HFF-Myc (cell line): ENCODE measurements around the gene PRELID1.
A peak's percentile ranks its signal among the peaks of the same experiment; 100 is the strongest.

Source experiments
- DNase-seq: peaks from one replicate; pipeline ENCODE4 v3.0.0-alpha.2; 2011; ENCODE audit warnings: low read depth; ENCODE audit errors: extremely low read depth
- H3K4me3 ChIP-seq: replicated peaks from 2 replicates; pipeline ENCODE4 v1.5.1; 2011; ENCODE audit warnings: low read depth, mild to moderate bottlenecking, control low read depth, low read length
- TF ChIP-seq, protein P1 (sequence below): IDR thresholded peaks from 2 replicates; pipeline ENCODE4 v1.5.1; 2012; ENCODE audit warnings: mild to moderate bottlenecking, low read depth, low read length, control low read depth; ENCODE audit errors: missing control alignments

The PRELID1 gene

DNA sequence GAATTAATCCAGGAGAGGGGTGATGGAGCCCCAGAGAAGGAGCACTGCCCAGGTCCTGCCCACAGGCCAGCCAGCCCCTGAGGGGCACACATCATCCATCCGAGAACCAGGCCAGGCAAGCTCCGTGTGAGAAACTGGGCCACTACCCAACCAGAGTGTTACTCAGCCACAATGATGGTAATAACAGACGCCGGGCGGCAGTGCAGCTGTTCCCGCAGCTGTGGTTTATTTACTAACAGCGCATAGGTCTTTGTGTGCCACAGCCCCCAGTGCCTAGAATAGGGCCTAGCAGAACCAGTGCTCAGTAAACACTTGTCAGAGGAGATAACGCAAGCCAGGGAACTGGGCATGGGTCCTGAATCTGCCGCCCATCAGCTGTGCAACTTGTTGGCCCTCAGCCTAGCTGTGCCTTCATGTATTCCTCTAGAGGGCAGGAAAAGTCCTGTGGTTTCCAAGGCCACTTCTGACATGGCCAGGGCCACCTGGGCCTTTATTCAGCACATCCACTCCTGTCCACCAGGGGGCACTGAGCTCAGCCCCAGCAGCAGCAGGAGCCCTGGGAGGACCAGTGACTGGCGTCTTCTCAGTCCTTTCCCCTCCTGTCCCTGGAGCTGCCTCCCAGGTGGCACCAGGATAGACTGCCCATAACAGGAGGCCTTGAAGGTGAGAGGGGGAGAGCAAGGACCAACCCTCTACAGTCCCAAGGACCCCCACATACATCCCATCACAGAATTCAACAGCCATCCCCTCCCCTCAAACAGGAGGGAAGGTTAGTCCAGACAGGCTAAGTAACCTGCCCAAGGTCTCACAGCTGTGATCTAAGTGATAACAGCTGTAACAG is 6.0 kb downstream of the PRELID1 start:
- H3K4me3 ChIP-seq: no peak overlapping the region
- TF ChIP-seq, protein P1, sequence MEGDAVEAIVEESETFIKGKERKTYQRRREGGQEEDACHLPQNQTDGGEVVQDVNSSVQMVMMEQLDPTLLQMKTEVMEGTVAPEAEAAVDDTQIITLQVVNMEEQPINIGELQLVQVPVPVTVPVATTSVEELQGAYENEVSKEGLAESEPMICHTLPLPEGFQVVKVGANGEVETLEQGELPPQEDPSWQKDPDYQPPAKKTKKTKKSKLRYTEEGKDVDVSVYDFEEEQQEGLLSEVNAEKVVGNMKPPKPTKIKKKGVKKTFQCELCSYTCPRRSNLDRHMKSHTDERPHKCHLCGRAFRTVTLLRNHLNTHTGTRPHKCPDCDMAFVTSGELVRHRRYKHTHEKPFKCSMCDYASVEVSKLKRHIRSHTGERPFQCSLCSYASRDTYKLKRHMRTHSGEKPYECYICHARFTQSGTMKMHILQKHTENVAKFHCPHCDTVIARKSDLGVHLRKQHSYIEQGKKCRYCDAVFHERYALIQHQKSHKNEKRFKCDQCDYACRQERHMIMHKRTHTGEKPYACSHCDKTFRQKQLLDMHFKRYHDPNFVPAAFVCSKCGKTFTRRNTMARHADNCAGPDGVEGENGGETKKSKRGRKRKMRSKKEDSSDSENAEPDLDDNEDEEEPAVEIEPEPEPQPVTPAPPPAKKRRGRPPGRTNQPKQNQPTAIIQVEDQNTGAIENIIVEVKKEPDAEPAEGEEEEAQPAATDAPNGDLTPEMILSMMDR: peak; percentile 93
- DNase-seq: peak; percentile 45

DNA sequence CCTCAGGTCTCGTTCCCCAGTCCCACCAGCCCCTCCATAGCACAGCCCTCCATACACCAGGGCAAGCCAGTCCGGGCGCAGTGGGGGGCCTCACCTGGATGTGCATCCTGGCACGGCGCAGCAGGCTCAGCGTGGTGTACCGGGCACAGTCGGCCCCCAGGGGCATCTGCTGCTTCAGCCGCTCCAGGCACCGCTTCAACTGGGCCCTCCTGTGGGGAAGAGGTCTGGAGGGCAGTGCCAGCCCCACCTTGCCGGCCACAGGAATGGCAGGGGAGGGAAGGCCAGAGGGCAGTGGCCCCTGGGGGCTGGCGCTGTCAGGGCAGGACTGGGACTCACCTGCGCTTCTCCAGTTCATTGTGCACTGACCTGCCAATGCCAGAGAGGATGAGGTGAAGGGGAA is 6.7 kb downstream of the PRELID1 start:
- DNase-seq: no peak

DNA sequence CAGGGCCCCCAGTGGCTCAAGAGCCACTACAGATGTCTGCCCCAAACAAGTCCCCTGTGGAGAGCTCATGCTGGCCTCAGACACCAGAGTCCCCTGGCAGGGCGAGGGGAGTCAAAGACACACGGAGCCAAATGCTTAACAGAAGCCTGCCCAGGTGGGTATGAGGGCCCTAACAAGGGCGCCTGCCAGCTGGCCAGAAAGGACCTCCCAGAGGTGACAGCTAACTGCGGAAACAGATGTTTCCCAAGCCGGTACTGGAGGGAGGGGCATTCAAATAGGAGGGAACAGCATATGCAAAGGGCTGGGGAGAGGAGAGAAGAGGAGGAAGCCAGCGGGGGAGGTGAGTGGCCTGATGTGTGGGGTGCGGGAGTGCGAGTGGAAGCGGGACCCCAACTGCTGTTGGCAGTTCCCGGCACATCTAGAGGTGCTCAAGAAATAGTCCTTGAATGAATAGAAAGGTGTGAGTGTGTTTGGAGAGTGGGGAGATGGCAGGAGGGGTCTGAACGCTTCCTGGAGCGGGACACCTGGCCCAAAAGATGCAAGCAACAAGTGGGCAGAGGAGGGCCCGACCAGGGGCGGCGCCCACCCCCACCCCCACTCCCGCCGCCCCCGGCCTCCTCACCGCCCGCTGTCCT is 7.3 kb downstream of the PRELID1 start:
- H3K4me3 ChIP-seq: peak overlapping the region; percentile 65
- no peak for DNase-seq
- TF ChIP-seq, protein P1: no peak

More for the DNA sequence above, 6.7 kb downstream of the PRELID1 start:
- peak overlapping the region; percentile 65 for H3K4me3 ChIP-seq
- TF ChIP-seq, protein P1: no peak

- TF ChIP-seq, protein P1: no peak
- DNase-seq: no peak
- peak overlapping the region; percentile 65 for H3K4me3 ChIP-seq
Observed at GRCh38 chr5:177311392-177311722, 7.8 kb downstream of the PRELID1 start.

DNA sequence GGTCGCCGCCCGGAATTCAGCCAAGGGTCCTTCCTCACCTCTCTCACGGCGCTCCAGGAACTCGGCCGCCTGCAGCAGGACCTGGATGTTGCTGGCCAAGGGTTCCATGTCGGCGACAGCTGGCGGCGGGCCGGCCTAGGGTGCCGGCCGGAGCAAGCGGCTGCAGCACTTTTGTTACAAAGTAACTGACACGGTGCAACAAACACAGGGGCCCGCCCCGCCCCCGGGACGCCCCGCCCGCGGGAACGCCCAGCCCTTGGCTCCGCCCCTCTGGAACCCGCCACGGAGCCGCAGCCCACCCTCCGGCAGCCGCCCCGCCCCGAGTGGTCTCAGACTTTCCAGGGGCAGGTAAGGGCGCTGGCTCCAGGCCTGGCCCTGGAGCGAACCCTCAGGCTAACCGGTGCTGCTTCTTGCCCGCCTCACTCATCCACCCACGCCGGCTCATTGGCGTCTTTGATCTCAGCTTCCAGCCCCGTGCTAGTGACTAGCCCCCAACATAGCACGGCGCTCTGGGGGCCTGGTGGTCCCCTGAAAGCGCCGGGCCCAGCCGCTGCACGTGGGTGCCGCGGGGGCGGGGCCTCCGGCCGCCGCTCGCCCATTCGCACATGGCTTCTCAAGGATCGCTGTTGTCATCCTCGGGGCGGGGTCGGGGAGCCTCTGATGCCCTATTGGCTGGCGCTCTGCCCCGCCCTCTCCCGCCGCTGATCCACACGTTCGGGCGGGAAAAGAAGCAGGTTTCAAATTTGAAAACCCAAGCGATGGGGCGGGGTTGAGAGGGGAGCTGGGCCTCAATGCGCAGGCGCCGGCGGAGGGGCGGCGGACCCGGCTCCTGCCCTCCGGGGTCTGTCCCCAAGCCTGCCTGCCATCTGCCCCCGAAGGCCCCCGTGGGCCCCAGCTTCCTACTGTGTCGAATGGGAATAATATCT is 8.4 kb downstream of the PRELID1 start, which contains the start of gene MXD3:
Gene MXD3 (minus strand): TSS at position 176 of the 926 bp plus-strand sequence. CDS start 68 bp downstream, at position 108.
- TF ChIP-seq, protein P1: no peak
- peak within 1 kb of the TSS; percentile 65 for H3K4me3 ChIP-seq
- peak; percentile 80 for DNase-seq

- H3K4me3 ChIP-seq: peak overlapping the region; percentile 65
- TF ChIP-seq, protein P1: no peak
- DNase-seq: no peak
Observed at GRCh38 chr5:177312649-177313181, 9.1 kb downstream of the PRELID1 start.
